HepG2 (cell line): ENCODE measurements around the gene OXSM. TPM values are rescaled to one million over a fixed set of nuclear protein-coding genes. Genes with fewer than 3 reads are reported as not detected.

Experiments
- ATAC-seq: fragments of 200-7000 bp; cut with Tn5 transposase; 3 replicates; pipeline ENCODE4 v1.9.1; 2020; ENCODE audit warnings: mild to moderate bottlenecking, moderate library complexity
- BruUV-seq: library from RNA; stranded (reverse); fragments of 400-500 nt; replicated peaks from 2 replicates; lab custom pipeline; 2021; lab: Mats Ljungman, UMichigan
- CTCF ChIA-PET: fragments of 300-600 bp; formaldehyde crosslinking; extraction: SDS; loops from one replicate; lab custom pipeline; 2021; ENCODE audit warnings: low total read pairs, inconsistent platforms, low intra/inter-chr PET ratio; lab: Yijun Ruan, JAX
- POLR2A ChIA-PET: fragments of 350-600 bp; sonication (Branson Sonifier 250); formaldehyde crosslinking; loops from one replicate; lab custom pipeline; 2020; ENCODE audit warnings: antibody characterized with exemption, inconsistent platforms; lab: Yijun Ruan, JAX
- DNase-seq: peaks from one replicate; pipeline ENCODE4 v3.0.0-alpha.2; 2015; ENCODE audit warnings: low spot score
- FAIRE-seq: peaks from 3 replicates; lab custom pipeline; 2011; peaks lifted over from hg19 to GRCh38; lab: Jason Lieb, UNC
- H2AFZ ChIP-seq: one replicate; pipeline ENCODE4 v1.6.1; 2011; ENCODE audit warnings: low read length, inconsistent platforms
- H3K27ac ChIP-seq: fragments of 300-600 bp; 3 replicates; pipeline ENCODE4 v1.8.0; 2011; ENCODE audit warnings: mixed run types, mild to moderate bottlenecking, mixed read lengths, low read length, inconsistent platforms; ENCODE audit not compliant: insufficient read depth; ENCODE audit errors: extremely low read length
- H3K27me3 ChIP-seq, 2 experiments: fragments of 200-600 bp in 1 of 2; 2 replicates in 1 of 2; 3 replicates in 1 of 2; pipeline versions ENCODE4 v1.6.0 to v1.8.0; 2011; ENCODE audit warnings: low read length in 2 of 2, mild to moderate bottlenecking in 2 of 2, moderate library complexity in 2 of 2, inconsistent platforms in 1 of 2; ENCODE audit not compliant: insufficient read depth in 2 of 2, control insufficient read depth in 1 of 2
- H3K36me3 ChIP-seq, 2 experiments: fragments of 200-600 bp in 1 of 2; replicated peaks in 1 of 2; 2 replicates in 1 of 2; 3 replicates in 1 of 2; pipeline versions ENCODE4 v1.5.1 to v1.8.0; 2011; ENCODE audit warnings: low read length in 2 of 2, inconsistent platforms in 1 of 2; ENCODE audit not compliant: insufficient read depth in 2 of 2, control insufficient read depth in 1 of 2
- H3K4me1 ChIP-seq: 2 replicates; pipeline ENCODE4 v1.5.1; 2012; ENCODE audit warnings: low read length, inconsistent platforms; ENCODE audit not compliant: insufficient read depth
- H3K4me2 ChIP-seq: 2 replicates; pipeline ENCODE4 v1.6.0; 2011; ENCODE audit warnings: low read depth, low read length, inconsistent platforms
- H3K4me3 ChIP-seq, 3 experiments: fragments of 200-600 bp in 1 of 3; sonication (generic), shearing (Covaris generic) in 1 of 3; replicated peaks in 1 of 3; 2 replicates each; pipeline ENCODE4 v1.5.1; 2011 to 2016; ENCODE audit warnings: low read length in 3 of 3, inconsistent platforms in 2 of 3, low read depth in 2 of 3, mild to moderate bottlenecking in 2 of 3, control low read depth in 1 of 3, mixed read lengths in 1 of 3; ENCODE audit not compliant: insufficient read depth in 1 of 3
- H3K79me2 ChIP-seq: one replicate; pipeline ENCODE4 v1.6.1; 2011; ENCODE audit warnings: low read length, inconsistent platforms; ENCODE audit not compliant: insufficient read depth
- H3K9ac ChIP-seq: 2 replicates; pipeline ENCODE4 v1.6.0; 2011; ENCODE audit warnings: mild to moderate bottlenecking, low read depth, low read length, inconsistent platforms; ENCODE audit not compliant: insufficient read depth
- H3K9me3 ChIP-seq: 2 replicates; pipeline ENCODE4 v1.5.1; 2012; ENCODE audit warnings: mild to moderate bottlenecking, low read length
- H4K20me1 ChIP-seq: 2 replicates; pipeline ENCODE4 v1.6.0; 2011; ENCODE audit warnings: inconsistent platforms, mild to moderate bottlenecking, low read length, moderate library complexity; ENCODE audit not compliant: insufficient read depth
- FOXP1 ChIP-seq, 2 experiments: fragments of 450-650 bp in 1 of 2; IDR thresholded peaks; 2 replicates each; pipeline ENCODE4 v1.6.1; 2017 to 2018; ENCODE audit warnings: antibody characterized with exemption in 1 of 2
- NR2F2 ChIP-seq: IDR thresholded peaks from 2 replicates; pipeline ENCODE4 v1.6.1; 2012; ENCODE audit warnings: low read depth, inconsistent platforms, borderline replicate concordance
- SOX13 ChIP-seq, 3 experiments: fragments of 450-650 bp in 1 of 3; sonication (generic) in 1 of 3; formaldehyde crosslinking in 1 of 3; IDR thresholded peaks in 2 of 3; conservative IDR thresholded peaks in 1 of 3; 2 replicates each; pipeline versions ENCODE4 v1.5.0 to v1.6.1; 2016 to 2020; ENCODE audit warnings: antibody characterized with exemption in 1 of 3, mild to moderate bottlenecking in 1 of 3, missing compliant biosample characterization in 1 of 3, missing genetic modification reagents in 1 of 3, moderate library complexity in 1 of 3
- WGBS: methylation state at CpG from one replicate; pipeline ENCODE4 v1.1.6; 2017; ENCODE audit warnings: low lambda C conversion rate; 5-methylcytosine and 5-hydroxymethylcytosine counted together
- in situ Hi-C: cut with HindIII; loops from 2 replicates; pipeline ENCODE4 v1.10.0; 2017; ENCODE audit warnings: low pct_unique_long_range_greater_than_20kb; ENCODE audit not compliant: extremely low pct_ligation_motif_present
- intact Hi-C: fragments of 100-400 bp; cut with micrococcal nuclease; formaldehyde crosslinking; loops from one replicate; pipeline ENCODE4 v1.10.0; 2022; ENCODE audit not compliant: unreplicated experiment
- polyA plus RNA-seq, 8 experiments: library from polyadenylated mRNA; depleted of rRNA in 3 of 8; stranded (reverse) in 7 of 8; unstranded in 1 of 8; fragments of >200 nt; fragmentation: Illumina TruSeq in 4 of 8; extraction: Trizol in 4 of 8; gene quantifications; 2 replicates each; pipeline versions ENCODE4 v1.2.1 to v1.2.3, GENCODE V29; 2011 to 2016; ENCODE audit warnings: low read depth in 4 of 8, missing spikeins in 1 of 8, mixed read lengths in 1 of 8; ENCODE audit not compliant: insufficient read depth in 1 of 8
- total RNA-seq, 5 experiments: library from RNA; depleted of rRNA; stranded (reverse); fragments of >200 nt; fragmentation: Illumina TruSeq; extraction: Trizol; gene quantifications; 2 replicates each; pipeline ENCODE4 v1.2.3, GENCODE V29; 2016; ENCODE audit warnings: low read depth in 1 of 5
- TF ChIP-seq, protein P1 (sequence below): sonication (generic); formaldehyde crosslinking; IDR thresholded peaks from 2 replicates; pipeline ENCODE4 v1.8.1; 2023; ENCODE audit warnings: missing genetic modification reagents, inconsistent platforms, borderline replicate concordance
- TF ChIP-seq, protein P2 (sequence below): sonication (generic); formaldehyde crosslinking; IDR thresholded peaks from 2 replicates; pipeline ENCODE4 v1.4.0; 2020; ENCODE audit warnings: low read depth, missing genetic modification reagents

OXSM gene
- total and polyA plus RNA-seq, 2 of the 13 experiments (the other 11 are each of a cell fraction or from before 2014, with no cell fraction given): 18.2 to 34.4 TPM

DNA sequence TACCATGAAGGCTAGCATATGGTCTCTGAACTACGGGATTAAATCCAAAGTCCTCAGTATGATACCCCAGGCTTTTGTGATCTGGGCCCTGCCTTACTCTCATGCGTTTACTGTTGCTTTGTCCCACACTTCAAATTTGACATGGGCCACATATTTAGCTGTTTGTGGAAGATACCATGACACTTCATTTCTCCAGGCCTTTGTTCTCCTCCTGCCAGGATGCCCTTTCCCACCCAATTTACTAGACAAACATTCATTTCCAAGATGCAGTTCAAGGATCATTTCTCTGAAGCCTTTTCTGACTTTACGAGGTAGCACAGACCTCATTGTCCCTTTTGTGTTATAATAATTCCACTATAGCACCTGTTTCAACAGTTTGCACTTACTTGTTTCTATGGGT lies 2.2 kb upstream of the OXSM start:
- Histone ChIP-seq H3K79me2 (peaks cover 23% of the 10 kb centered on the region), H2AFZ (no peak overlapping the region), H3K4me2 (peak overlapping the region; percentile 71), H3K36me3 (no peaks in the 10 kb centered on the region), H3K27me3 (no peaks in the 10 kb centered on the region), H3K9ac (no peak overlapping the region), H3K4me1 (peaks cover 64% of the 10 kb centered on the region), H3K4me3 (peak overlapping the region in 1 of 3 experiments; percentile 64; a peak in 2 of 6 replicates), H3K9me3 (no peaks in the 10 kb centered on the region), H4K20me1 (no peaks in the 10 kb centered on the region), H3K27ac (no peak overlapping the region)
- DNase-seq (no peak), ATAC-seq (no peak), FAIRE-seq (no peak)
- TF ChIP-seq FOXP1 (IDR thresholded peaks at IDR 0.05): no peak
- TF ChIP-seq FOXP1 (CRISPR knock-in tag; IDR thresholded peaks at IDR 0.05): 0 out of 2 replicates have a peak, but pooled peaks have one; percentile 5
- TF ChIP-seq, protein P1, sequence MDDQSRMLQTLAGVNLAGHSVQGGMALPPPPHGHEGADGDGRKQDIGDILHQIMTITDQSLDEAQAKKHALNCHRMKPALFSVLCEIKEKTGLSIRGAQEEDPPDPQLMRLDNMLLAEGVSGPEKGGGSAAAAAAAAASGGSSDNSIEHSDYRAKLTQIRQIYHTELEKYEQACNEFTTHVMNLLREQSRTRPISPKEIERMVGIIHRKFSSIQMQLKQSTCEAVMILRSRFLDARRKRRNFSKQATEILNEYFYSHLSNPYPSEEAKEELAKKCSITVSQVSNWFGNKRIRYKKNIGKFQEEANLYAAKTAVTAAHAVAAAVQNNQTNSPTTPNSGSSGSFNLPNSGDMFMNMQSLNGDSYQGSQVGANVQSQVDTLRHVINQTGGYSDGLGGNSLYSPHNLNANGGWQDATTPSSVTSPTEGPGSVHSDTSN (CRISPR knock-in tag): no peak
- TF ChIP-seq, protein P2, sequence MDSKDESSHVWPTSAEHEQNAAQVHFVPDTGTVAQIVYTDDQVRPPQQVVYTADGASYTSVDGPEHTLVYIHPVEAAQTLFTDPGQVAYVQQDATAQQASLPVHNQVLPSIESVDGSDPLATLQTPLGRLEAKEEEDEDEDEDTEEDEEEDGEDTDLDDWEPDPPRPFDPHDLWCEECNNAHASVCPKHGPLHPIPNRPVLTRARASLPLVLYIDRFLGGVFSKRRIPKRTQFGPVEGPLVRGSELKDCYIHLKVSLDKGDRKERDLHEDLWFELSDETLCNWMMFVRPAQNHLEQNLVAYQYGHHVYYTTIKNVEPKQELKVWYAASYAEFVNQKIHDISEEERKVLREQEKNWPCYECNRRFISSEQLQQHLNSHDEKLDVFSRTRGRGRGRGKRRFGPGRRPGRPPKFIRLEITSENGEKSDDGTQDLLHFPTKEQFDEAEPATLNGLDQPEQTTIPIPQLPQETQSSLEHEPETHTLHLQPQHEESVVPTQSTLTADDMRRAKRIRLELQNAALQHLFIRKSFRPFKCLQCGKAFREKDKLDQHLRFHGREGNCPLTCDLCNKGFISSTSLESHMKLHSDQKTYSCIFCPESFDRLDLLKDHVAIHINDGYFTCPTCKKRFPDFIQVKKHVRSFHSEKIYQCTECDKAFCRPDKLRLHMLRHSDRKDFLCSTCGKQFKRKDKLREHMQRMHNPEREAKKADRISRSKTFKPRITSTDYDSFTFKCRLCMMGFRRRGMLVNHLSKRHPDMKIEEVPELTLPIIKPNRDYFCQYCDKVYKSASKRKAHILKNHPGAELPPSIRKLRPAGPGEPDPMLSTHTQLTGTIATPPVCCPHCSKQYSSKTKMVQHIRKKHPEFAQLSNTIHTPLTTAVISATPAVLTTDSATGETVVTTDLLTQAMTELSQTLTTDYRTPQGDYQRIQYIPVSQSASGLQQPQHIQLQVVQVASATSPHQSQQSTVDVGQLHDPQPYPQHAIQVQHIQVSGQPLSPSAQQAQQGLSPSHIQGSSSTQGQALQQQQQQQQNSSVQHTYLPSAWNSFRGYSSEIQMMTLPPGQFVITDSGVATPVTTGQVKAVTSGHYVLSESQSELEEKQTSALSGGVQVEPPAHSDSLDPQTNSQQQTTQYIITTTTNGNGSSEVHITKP (CRISPR knock-in tag): 0 out of 2 replicates have a peak, but pooled peaks have one; percentile 52
- peak; percentile 20; the same call in 1 of the 2 replicates for TF ChIP-seq NR2F2
- no peak for TF ChIP-seq SOX13 (IDR thresholded peaks at IDR 0.05)
- peak in 1 of 2 experiments; percentile 57; a peak in 1 of 4 replicates for TF ChIP-seq SOX13 (CRISPR knock-in tag; conservative IDR thresholded peaks at IDR 0.05 in 1 of 2, IDR thresholded peaks at IDR 0.05 in 1 of 2)
- WGBS: 16% methylated on average over 3 of the region's 3 CpGs
- no TSS peak for BruUV-seq
- intact Hi-C loops: loop anchor here (2.0 kb wide), 2 partner anchors 69 to 123 kb away; partner anchors contain the start of gene TOP2B
- CTCF ChIA-PET: no interaction called here
- in situ Hi-C loops: loop anchor here (25.0 kb wide), 1 partner anchor 125 kb away; the partner anchor contains the start of gene TOP2B
- POLR2A ChIA-PET: no interaction called here
